KMS-11 (cell line): ENCODE results near the gene CORO2B.

ENCODE experiments used
- H2AFZ ChIP-seq: fragments of 200-600 bp; sonication (generic); 2 replicates; pipeline ENCODE4 v1.6.1; 2016; ENCODE audit warnings: antibody characterized with exemption, mixed run types, low read depth
- H3K27ac ChIP-seq: fragments of 200-600 bp; sonication (generic); 2 replicates; pipeline ENCODE4 v1.6.1; 2016; ENCODE audit warnings: mild to moderate bottlenecking, mixed run types
- H3K27me3 ChIP-seq: fragments of 200-600 bp; sonication (generic); 2 replicates; pipeline ENCODE4 v1.6.1; 2017; ENCODE audit warnings: mild to moderate bottlenecking, low read depth, mixed run types, moderate library complexity; ENCODE audit not compliant: insufficient read depth
- H3K36me3 ChIP-seq: fragments of 200-600 bp; sonication (generic); 2 replicates; pipeline ENCODE4 v1.6.1; 2017; ENCODE audit warnings: mild to moderate bottlenecking, mixed run types; ENCODE audit not compliant: insufficient read depth
- H3K4me1 ChIP-seq: fragments of 200-600 bp; sonication (generic); 2 replicates; pipeline ENCODE4 v1.6.1; 2016; ENCODE audit warnings: mild to moderate bottlenecking, low read depth, mixed run types; ENCODE audit not compliant: poor library complexity, severe bottlenecking
- H3K4me2 ChIP-seq: fragments of 200-600 bp; sonication (generic); 2 replicates; pipeline ENCODE4 v1.7.0; 2016; ENCODE audit warnings: mild to moderate bottlenecking, mixed run types
- H3K4me3 ChIP-seq: fragments of 200-600 bp; sonication (generic); IDR thresholded peaks from 2 replicates; pipeline ENCODE4 v1.6.1; 2017; ENCODE audit warnings: low read depth, low read length, mixed read lengths; ENCODE audit not compliant: insufficient read depth
- H3K79me2 ChIP-seq: fragments of 200-600 bp; sonication (generic); 2 replicates; pipeline ENCODE4 v1.6.1; 2016; ENCODE audit warnings: low read depth, mixed run types; ENCODE audit not compliant: insufficient read depth
- H3K9ac ChIP-seq: fragments of 200-600 bp; sonication (generic); 2 replicates; pipeline ENCODE4 v1.6.1; 2016; ENCODE audit warnings: mild to moderate bottlenecking, mixed run types
- H4K20me1 ChIP-seq: fragments of 200-600 bp; sonication (generic); 2 replicates; pipeline ENCODE4 v1.6.1; 2016; ENCODE audit warnings: mild to moderate bottlenecking, mixed run types; ENCODE audit not compliant: insufficient read depth
- TF ChIP-seq, protein P1 (sequence below): fragments of 200-600 bp; sonication (generic); conservative IDR thresholded peaks from 2 replicates; pipeline ENCODE4 v1.6.1; 2017; ENCODE audit warnings: low read depth, mild to moderate bottlenecking, antibody characterized with exemption, low read length, moderate library complexity, mixed read lengths

CORO2B gene

DNA sequence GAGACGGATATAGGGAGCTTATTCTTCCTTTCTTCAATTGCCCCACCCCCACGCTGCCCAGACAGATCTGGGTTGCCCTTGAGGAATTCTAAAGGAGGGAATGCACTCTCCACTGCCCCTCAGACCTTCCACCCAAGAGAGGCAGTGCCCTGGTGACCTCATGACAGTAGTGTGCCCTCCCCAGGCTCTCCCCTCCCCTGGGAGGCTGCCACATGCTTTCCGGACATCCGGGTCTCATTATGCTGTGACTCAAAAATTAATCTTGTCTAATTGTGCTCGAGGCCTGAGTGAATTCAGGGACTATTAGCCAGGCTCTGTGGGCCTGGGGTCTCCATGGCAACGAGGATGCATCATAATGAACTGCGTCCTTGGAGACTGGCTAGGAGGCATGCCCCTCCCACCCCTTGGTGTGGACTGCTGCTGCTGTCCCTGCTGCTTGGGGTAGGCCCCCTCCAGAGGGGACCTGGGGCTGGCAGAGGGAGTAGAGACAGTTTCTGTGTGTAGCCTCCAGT is 20.8 kb downstream of the CORO2B start:
- H2AFZ ChIP-seq: no peak overlapping the region

DNA sequence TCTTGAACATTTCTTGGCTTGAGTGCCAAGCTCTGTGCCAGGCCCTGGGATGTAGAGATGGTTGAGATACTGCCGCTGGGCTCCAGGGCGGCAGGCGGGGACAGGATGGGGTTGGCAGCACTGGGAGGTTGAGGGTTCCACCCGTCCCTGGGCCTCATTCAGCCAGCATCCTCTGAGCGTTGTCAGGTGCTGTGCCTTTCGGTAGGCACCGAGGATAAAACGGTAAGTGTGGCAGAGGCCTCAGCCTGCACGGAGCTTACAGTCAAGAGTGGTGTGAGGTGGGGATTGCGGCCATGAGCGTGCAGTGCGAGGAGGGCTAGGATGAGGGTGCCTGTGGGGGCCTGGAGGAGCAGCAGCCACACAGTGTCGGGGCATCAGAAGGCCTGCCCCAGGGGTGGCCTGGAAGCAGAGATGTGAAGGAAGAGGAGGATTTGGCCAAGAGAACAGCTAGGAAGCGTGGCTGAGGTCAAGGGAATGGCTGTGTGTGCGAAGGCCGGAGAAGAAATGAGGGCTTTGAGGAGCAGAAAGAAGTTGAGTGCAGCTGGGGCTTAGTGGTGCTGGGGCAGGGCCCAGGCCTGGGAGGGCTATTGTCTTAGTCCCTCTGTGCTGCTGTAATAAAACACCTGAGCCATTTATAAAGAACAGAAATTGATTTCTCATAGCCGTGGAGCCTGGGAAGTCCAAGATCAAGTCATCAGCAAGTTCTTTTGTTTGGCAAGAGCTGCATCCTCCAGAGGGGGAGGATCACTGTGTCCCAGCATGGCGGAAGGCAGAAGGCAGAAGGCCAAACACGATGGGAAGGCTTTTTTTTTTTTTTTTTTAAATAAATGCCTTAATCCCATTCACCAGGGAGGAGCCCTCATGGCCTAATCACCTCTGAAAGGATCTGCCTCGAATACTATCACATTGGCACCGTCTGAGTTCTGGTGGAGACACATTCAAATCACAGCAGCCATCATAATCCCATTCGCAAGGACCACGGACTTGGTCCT is 22.7 kb downstream of the CORO2B start:
- Histone ChIP-seq H2AFZ (no peak overlapping the region), H3K79me2 (no peaks in the 10 kb centered on the region), H3K27ac (no peak overlapping the region), H3K4me1 (no peaks in the 10 kb centered on the region), H3K4me2 (no peak overlapping the region), H3K9ac (no peak overlapping the region), H3K36me3 (no peaks in the 10 kb centered on the region), H3K27me3 (no peaks in the 10 kb centered on the region), H4K20me1 (no peaks in the 10 kb centered on the region), H3K4me3 (no peak overlapping the region)
- TF ChIP-seq, protein P1, sequence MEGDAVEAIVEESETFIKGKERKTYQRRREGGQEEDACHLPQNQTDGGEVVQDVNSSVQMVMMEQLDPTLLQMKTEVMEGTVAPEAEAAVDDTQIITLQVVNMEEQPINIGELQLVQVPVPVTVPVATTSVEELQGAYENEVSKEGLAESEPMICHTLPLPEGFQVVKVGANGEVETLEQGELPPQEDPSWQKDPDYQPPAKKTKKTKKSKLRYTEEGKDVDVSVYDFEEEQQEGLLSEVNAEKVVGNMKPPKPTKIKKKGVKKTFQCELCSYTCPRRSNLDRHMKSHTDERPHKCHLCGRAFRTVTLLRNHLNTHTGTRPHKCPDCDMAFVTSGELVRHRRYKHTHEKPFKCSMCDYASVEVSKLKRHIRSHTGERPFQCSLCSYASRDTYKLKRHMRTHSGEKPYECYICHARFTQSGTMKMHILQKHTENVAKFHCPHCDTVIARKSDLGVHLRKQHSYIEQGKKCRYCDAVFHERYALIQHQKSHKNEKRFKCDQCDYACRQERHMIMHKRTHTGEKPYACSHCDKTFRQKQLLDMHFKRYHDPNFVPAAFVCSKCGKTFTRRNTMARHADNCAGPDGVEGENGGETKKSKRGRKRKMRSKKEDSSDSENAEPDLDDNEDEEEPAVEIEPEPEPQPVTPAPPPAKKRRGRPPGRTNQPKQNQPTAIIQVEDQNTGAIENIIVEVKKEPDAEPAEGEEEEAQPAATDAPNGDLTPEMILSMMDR: no peak

More for the DNA sequence above, 20.8 kb downstream of the CORO2B start:
- Histone ChIP-seq H3K4me3 (no peak overlapping the region), H3K79me2 (no peaks in the 10 kb centered on the region), H3K27me3 (no peaks in the 10 kb centered on the region), H3K27ac (no peak overlapping the region), H3K4me1 (no peaks in the 10 kb centered on the region), H4K20me1 (no peaks in the 10 kb centered on the region), H3K36me3 (no peaks in the 10 kb centered on the region), H3K4me2 (no peak overlapping the region), H3K9ac (no peak overlapping the region)
- TF ChIP-seq, protein P1: no peak

DNA sequence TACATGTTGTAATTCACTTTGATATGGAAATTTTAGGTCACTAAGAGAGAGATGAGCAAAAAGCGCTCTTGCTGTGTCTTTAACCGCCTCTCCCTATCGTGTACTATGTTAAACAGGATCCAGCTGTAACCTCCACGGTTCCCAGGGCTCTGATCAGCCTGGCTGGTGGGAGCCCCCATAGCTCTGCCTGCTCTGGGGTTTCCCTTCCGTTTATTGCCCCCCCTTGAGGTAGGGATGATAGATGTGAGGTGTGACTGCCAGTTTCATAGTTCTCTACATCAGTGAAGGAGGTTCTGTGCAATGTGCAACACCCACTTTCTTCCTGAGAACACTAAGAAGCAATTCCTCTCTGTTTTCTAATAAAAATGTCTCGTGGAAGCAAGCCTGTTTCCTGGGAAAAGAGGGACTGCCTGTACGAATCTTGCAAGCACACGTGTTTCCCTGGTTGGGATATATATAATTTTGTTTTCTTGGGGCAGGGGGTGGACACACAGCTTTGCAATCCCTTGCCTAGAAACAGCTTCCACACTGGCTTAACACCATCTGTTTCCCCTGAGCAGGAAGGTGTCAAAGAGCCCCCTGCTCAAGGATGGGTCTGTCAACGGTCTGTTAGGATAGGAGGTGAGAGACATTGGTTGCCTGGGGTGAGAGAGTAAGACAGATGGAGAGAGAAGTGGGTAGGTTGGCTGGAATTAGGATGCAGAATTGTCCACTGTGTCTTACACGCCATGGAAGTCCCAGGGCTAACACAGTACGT is 23.8 kb downstream of the CORO2B start:
- no peaks in the 10 kb centered on the region for H3K36me3 ChIP-seq
- no peak overlapping the region for H2AFZ ChIP-seq
- H3K4me1 ChIP-seq: no peaks in the 10 kb centered on the region
- H3K9ac ChIP-seq: no peak overlapping the region
- no peak overlapping the region for H3K27ac ChIP-seq
- no peak overlapping the region for H3K4me2 ChIP-seq
- H4K20me1 ChIP-seq: no peaks in the 10 kb centered on the region
- TF ChIP-seq, protein P1: no peak
- no peak overlapping the region for H3K4me3 ChIP-seq
- no peaks in the 10 kb centered on the region for H3K27me3 ChIP-seq
- no peaks in the 10 kb centered on the region for H3K79me2 ChIP-seq

DNA sequence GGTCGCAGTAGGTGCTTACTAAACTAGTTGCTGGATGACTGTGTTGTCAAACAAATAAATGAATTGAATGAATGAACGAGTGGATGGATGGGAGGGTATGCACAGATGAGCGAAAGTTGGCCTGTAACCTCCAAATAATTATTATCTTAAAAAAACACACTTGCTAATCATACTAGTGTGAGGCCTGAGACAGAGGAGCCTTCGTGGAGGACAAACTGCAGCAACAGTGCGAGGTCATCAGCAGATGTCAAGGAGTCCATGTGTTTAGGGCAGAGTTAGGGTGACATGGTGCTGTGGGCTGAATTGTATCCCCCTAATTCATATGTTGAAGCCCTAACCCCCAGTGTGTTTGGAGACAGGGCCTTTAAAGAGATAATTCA is 24.4 kb downstream of the CORO2B start:
- H2AFZ ChIP-seq: no peak overlapping the region
- H3K36me3 ChIP-seq: no peaks in the 10 kb centered on the region
- H3K4me1 ChIP-seq: no peaks in the 10 kb centered on the region
- no peak overlapping the region for H3K4me3 ChIP-seq
- H3K9ac ChIP-seq: no peak overlapping the region
- no peaks in the 10 kb centered on the region for H3K27me3 ChIP-seq
- TF ChIP-seq, protein P1: no peak
- no peaks in the 10 kb centered on the region for H3K79me2 ChIP-seq
- H3K4me2 ChIP-seq: no peak overlapping the region
- H4K20me1 ChIP-seq: no peaks in the 10 kb centered on the region
- H3K27ac ChIP-seq: no peak overlapping the region
